B cell (primary cell): ENCODE data around the gene DUOXA2. TPM values are rescaled to one million over a fixed set of nuclear protein-coding genes. Genes with fewer than 3 reads are reported as not detected.

Experiments used
- ATAC-seq: fragments of 200-7000 bp; cut with Tn5 transposase; one replicate; pipeline ENCODE4 v1.10.0; 2021; ENCODE audit warnings: low read depth, mild to moderate bottlenecking, moderate number of reproducible peaks, moderate library complexity
- CTCF ChIA-PET: fragments of 350-600 bp; sonication (Branson Sonifier 250); formaldehyde crosslinking; loops from one replicate; lab custom pipeline; 2021; ENCODE audit warnings: antibody characterized with exemption, inconsistent platforms; lab: Charles Lee
- POLR2A ChIA-PET: fragments of 350-600 bp; sonication (Branson Sonifier 250); formaldehyde crosslinking; loops from one replicate; lab custom pipeline; 2021; ENCODE audit warnings: antibody characterized with exemption; lab: Charles Lee
- DNase-seq: peaks from one replicate; pipeline ENCODE4 v3.0.0; 2013
- H2AFZ ChIP-seq: 2 replicates; pipeline ENCODE4 v1.6.1; 2012; ENCODE audit warnings: mild to moderate bottlenecking, low read depth, low read length; ENCODE audit not compliant: insufficient read depth, poor library complexity, severe bottlenecking
- H3K27ac ChIP-seq, 2 donors: 1 replicate in 1 of 2; 2 replicates in 1 of 2; pipeline ENCODE4 v1.5.1; 2012 to 2013; ENCODE audit warnings: low read length in 2 of 2, mild to moderate bottlenecking in 2 of 2, moderate library complexity in 1 of 2
- H3K27me3 ChIP-seq, 4 experiments: fragments of 200-600 bp in 1 of 4; sonication (generic) in 1 of 4; replicated peaks in 1 of 4; 1 replicate in 2 of 4; 2 replicates in 2 of 4; pipeline versions ENCODE4 v1.6.1 to v1.7.0; 2013 to 2016; ENCODE audit warnings: low read length in 3 of 4, mild to moderate bottlenecking in 2 of 4, mixed read lengths in 1 of 4, moderate library complexity in 1 of 4; ENCODE audit not compliant: insufficient read depth in 4 of 4, control insufficient read depth in 3 of 4; ENCODE audit errors: control extremely low read depth in 1 of 4
- H3K36me3 ChIP-seq, 2 experiments: replicated peaks in 1 of 2; 1 replicate in 1 of 2; 2 replicates in 1 of 2; pipeline versions ENCODE4 v1.6.1 to v1.7.1; 2013; ENCODE audit warnings: low read length in 1 of 2; ENCODE audit not compliant: insufficient read depth in 2 of 2, control insufficient read depth in 1 of 2; ENCODE audit errors: control extremely low read depth in 1 of 2, extremely low read depth in 1 of 2
- H3K4me1 ChIP-seq, 2 donors: fragments of 200-600 bp in 1 of 2; sonication (generic) in 1 of 2; 1 replicate in 1 of 2; 2 replicates in 1 of 2; pipeline versions ENCODE4 v1.5.1 to v1.6.1; 2013 to 2017; ENCODE audit warnings: low read length in 2 of 2; ENCODE audit not compliant: control insufficient read depth in 2 of 2, insufficient read depth in 2 of 2
- H3K4me2 ChIP-seq: replicated peaks from 2 replicates; pipeline ENCODE3; 2012; ENCODE audit warnings: mild to moderate bottlenecking, low read depth, low read length; ENCODE audit not compliant: poor library complexity, severe bottlenecking
- H3K4me3 ChIP-seq, 5 experiments: fragments of 200-600 bp in 1 of 5; sonication (generic) in 1 of 5; 1 replicate in 3 of 5; 2 replicates in 2 of 5; pipeline versions ENCODE4 v1.5.1 to v1.7.0; 2011 to 2016; ENCODE audit warnings: low read length in 4 of 5, mild to moderate bottlenecking in 4 of 5, low read depth in 2 of 5, control low read depth in 1 of 5, moderate library complexity in 1 of 5; ENCODE audit not compliant: insufficient read depth in 1 of 5; ENCODE audit errors: control extremely low read depth in 1 of 5, extremely low read depth in 1 of 5
- H3K79me2 ChIP-seq: fragments of 200-600 bp; sonication (generic); one replicate; pipeline ENCODE4 v1.6.0; 2016; ENCODE audit warnings: low read length; ENCODE audit not compliant: control insufficient read depth, insufficient read depth
- H3K9ac ChIP-seq: fragments of 200-600 bp; sonication (generic); 2 replicates; pipeline ENCODE4 v1.6.1; 2017; ENCODE audit warnings: mild to moderate bottlenecking, low read length, moderate library complexity
- H3K9me3 ChIP-seq, 3 donors: one replicate each; pipeline versions ENCODE4 v1.6.1 to v1.7.1; 2013; ENCODE audit warnings: low read length in 2 of 3; ENCODE audit not compliant: control insufficient read depth in 2 of 3, insufficient read depth in 1 of 3; ENCODE audit errors: control extremely low read depth in 1 of 3
- H4K20me1 ChIP-seq: 2 replicates; pipeline ENCODE4 v1.6.0; 2012; ENCODE audit warnings: mild to moderate bottlenecking, low read length; ENCODE audit not compliant: insufficient read depth, control insufficient read depth, poor library complexity, severe bottlenecking
- H3K27ac Mint-ChIP-seq: one replicate; pipeline ENCODE4 v1.8.0; 2021; ENCODE audit warnings: mixed read lengths
- H3K27me3 Mint-ChIP-seq: one replicate; pipeline ENCODE4 v1.8.0; 2021; ENCODE audit warnings: mixed read lengths
- H3K4me1 Mint-ChIP-seq: one replicate; pipeline ENCODE4 v1.8.0; 2021; ENCODE audit warnings: mixed read lengths
- H3K4me3 Mint-ChIP-seq: one replicate; pipeline ENCODE4 v1.8.0; 2021; ENCODE audit warnings: mixed read lengths
- H3K9me3 Mint-ChIP-seq: one replicate; pipeline ENCODE4 v1.8.0; 2022; ENCODE audit warnings: mixed read lengths; ENCODE audit not compliant: insufficient read depth
- CTCF ChIP-seq: fragments of 200-600 bp; IDR thresholded peaks from one replicate; pipeline ENCODE4 v1.8.0; 2022; ENCODE audit warnings: antibody characterized with exemption, mild to moderate bottlenecking
- EZH2 ChIP-seq: IDR thresholded peaks from 2 replicates; pipeline ENCODE4 v1.6.1; 2012; ENCODE audit warnings: borderline replicate concordance, low read depth, mild to moderate bottlenecking, moderate library complexity, low read length; ENCODE audit not compliant: insufficient read depth, poor library complexity, severe bottlenecking
- WGBS: methylation state at CpG from one replicate; pipeline ENCODE4 v1.1.5; 2013; ENCODE audit warnings: missing lambda C conversion rate; ENCODE audit not compliant: insufficient coverage; 5-methylcytosine and 5-hydroxymethylcytosine counted together
- intact Hi-C: fragments of 100-400 bp; cut with micrococcal nuclease; formaldehyde crosslinking; loops from one replicate; pipeline ENCODE4 v1.10.0; 2022
- polyA plus RNA-seq: library from polyadenylated mRNA; depleted of rRNA; stranded (reverse); fragments of >200 nt; gene quantifications from 2 replicates; pipeline ENCODE4 v1.2.3, GENCODE V29; 2012
- total RNA-seq, 2 donors: library from RNA; stranded (reverse); fragments of 120-200 nt in 1 of 2; gene quantifications; 1 replicate in 1 of 2; 2 replicates in 1 of 2; pipeline versions ENCODE4 v1.2.3 to v1.2.4, GENCODE V29; 2013 to 2022

DUOXA2 gene
- total and polyA plus RNA-seq, 2 donors (not counting 1 experiment from before 2014, with no cell fraction given), result not detected

DNA sequence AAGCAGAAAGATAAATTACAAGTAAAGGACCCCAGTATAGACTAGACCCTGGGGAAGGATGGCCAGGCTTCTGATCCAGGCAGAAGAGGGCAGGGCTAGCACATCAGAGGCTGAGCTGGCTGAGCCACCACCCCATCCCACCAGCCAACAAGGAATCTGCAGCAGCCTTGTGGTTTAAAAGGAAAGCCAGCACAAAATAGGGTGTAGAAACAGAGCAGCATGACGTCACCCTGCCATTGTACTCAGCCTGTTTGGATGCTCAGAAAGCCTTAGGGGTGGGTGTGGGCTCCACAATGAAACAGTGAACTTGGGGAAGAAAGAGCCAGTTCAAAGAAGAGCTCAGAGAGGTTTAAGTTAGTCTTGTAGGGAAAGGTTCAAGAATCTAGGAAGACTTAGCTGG is 43.8 kb downstream of the DUOXA2 start:
- TF ChIP-seq CTCF (no peak), EZH2 (no peak)
- CTCF ChIA-PET, result interaction anchor here (0.8 to 1.1 kb wide), 3 partner anchors 40 to 456 kb away, joined by 3 to 4 read pairs (median 3); no protein-coding TSS in a partner anchor
- Histone ChIP-seq H3K4me2 (no peak overlapping the region), H3K27ac (no peak overlapping the region), H3K9ac (no peak overlapping the region), H3K79me2 (peaks cover 22% of the 10 kb centered on the region), H2AFZ (no peak overlapping the region), H3K36me3 (no peaks in the 10 kb centered on the region), H3K9me3 (no peaks in the 10 kb centered on the region), H3K27me3 (no peaks in the 10 kb centered on the region), H3K4me1 (peaks cover 0 to 5% of the 10 kb centered on the region in 2 donors), H3K4me3 (no peak overlapping the region), H4K20me1 (peaks cover 14% of the 10 kb centered on the region)
- Mint-ChIP-seq H3K4me3 (no peak overlapping the region), H3K4me1 (peaks cover 1% of the 10 kb centered on the region), H3K27ac (no peak overlapping the region), H3K27me3 (no peaks in the 10 kb centered on the region), H3K9me3 (no peaks in the 10 kb centered on the region)
- DNase-seq, result no peak
- no peak for ATAC-seq
- POLR2A ChIA-PET, result no interaction called here
- intact Hi-C loops, result no loop called here
- 90% methylated on average over 1 of the region's 1 CpG for WGBS

- Mint-ChIP-seq H3K4me1 (peaks cover 16% of the 10 kb centered on the region), H3K27ac (no peak overlapping the region), H3K4me3 (no peak overlapping the region), H3K9me3 (no peaks in the 10 kb centered on the region), H3K27me3 (no peaks in the 10 kb centered on the region)
- no peak overlapping the region for H2AFZ ChIP-seq
- H3K9me3 ChIP-seq, result no peaks in the 10 kb centered on the region
- WGBS, result 98% methylated on average over 12 of the region's 14 CpGs
- H3K27me3 ChIP-seq, result no peaks in the 10 kb centered on the region
- H3K36me3 ChIP-seq, result no peaks in the 10 kb centered on the region
- ChIA-PET CTCF (interaction anchor here (0.8 to 8.5 kb wide), 7 partner anchors 18 to 452 kb away, joined by 4 to 128 read pairs (median 8); a partner anchor contains a TSS), POLR2A (no interaction called here)
- no peak for TF ChIP-seq CTCF
- no peak for TF ChIP-seq EZH2
- no peak overlapping the region for H3K9ac ChIP-seq
- intact Hi-C loops, result loop anchor here (2.0 kb wide), 1 partner anchor 107 kb away; no protein-coding TSS in a partner anchor
- H4K20me1 ChIP-seq, result peaks cover 17% of the 10 kb centered on the region
- H3K4me1 ChIP-seq, result peaks cover 12 to 26% of the 10 kb centered on the region in 2 donors
- H3K4me3 ChIP-seq, result no peak overlapping the region
- no peak overlapping the region for H3K4me2 ChIP-seq
- H3K79me2 ChIP-seq, result peaks cover 50% of the 10 kb centered on the region
- ATAC-seq (no peak), DNase-seq (no peak)
- H3K27ac ChIP-seq, result no peak overlapping the region
These were observed 47.5 kb downstream of the DUOXA2 start for GRCh38 chr15:45161666-45162065.
